ENCODE measurements around the gene NUDT15. TPM values are rescaled to one million over a fixed set of nuclear protein-coding genes. Genes with fewer than 3 reads are reported as not detected.

NUDT15 gene
- total RNA-seq, 4 donors from 2014 or later: 12.8 to 19.0 (median 15.9) TPM

DNA sequence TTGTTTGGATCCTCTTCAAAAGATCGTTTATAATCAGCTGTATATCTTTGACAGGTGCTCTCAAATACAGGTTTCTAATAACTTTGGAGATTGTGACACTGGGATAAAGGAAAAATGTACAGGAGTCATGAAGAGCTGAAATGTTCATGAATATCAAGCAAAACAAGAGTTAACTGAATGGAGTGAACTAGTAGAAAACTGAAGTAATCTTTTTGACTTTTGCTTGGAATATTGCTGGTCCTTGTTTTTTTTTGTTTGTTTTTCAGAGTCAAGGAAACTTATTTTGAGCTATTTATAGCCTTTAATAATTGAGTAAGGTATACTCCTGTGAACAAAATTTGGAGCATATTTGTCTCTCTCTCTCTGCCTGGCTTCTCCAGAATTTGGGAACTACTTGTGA is 32.0 kb downstream of the NUDT15 start:
- H3K27ac ChIP-seq: no peak overlapping the region
- 91 to 95% methylated on average over 1 of the region's 1 CpG for WGBS, 2 donors

DNA sequence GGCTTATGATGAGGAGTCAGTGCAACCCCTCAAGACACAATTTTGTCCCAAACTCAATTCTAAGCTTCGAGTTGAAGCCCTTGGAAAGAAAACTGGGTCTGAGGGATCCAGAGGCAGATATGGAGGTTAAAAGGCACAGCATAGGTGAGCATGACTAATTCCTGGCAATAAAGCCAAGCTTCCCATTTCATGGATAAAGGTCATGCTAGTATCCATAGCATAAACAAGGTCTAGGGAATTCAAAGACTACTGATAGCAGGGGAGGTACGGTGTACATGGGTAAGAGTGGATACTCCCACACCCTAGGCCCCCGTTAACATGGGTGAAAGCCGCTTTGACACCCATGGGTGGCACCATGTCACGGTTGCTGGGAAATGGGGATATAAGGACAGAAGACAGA is 33.4 kb downstream of the NUDT15 start:
- WGBS, 2 donors: 79 to 90% methylated on average over 5 of the region's 5 CpGs
- peaks cover 18 to 23% of the 10 kb centered on the region in 2 donors for H3K36me3 ChIP-seq

More for the DNA sequence above, 32.0 kb downstream of the NUDT15 start:
- no peak overlapping the region for H3K4me3 ChIP-seq (replicated peaks in 1 of 3)
- no peaks in the 10 kb centered on the region for H3K27me3 ChIP-seq
- TF ChIP-seq POLR2A (IDR thresholded peaks at IDR 0.05): no peak
- TF ChIP-seq, protein P1, sequence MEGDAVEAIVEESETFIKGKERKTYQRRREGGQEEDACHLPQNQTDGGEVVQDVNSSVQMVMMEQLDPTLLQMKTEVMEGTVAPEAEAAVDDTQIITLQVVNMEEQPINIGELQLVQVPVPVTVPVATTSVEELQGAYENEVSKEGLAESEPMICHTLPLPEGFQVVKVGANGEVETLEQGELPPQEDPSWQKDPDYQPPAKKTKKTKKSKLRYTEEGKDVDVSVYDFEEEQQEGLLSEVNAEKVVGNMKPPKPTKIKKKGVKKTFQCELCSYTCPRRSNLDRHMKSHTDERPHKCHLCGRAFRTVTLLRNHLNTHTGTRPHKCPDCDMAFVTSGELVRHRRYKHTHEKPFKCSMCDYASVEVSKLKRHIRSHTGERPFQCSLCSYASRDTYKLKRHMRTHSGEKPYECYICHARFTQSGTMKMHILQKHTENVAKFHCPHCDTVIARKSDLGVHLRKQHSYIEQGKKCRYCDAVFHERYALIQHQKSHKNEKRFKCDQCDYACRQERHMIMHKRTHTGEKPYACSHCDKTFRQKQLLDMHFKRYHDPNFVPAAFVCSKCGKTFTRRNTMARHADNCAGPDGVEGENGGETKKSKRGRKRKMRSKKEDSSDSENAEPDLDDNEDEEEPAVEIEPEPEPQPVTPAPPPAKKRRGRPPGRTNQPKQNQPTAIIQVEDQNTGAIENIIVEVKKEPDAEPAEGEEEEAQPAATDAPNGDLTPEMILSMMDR (IDR thresholded peaks at IDR 0.05): no peak
- no peaks in the 10 kb centered on the region for H3K9me3 ChIP-seq
- intact Hi-C loops (cut with DNase I): no loop called here
- DNase-seq: no peak
- H3K36me3 ChIP-seq: peaks cover 17 to 18% of the 10 kb centered on the region in 2 donors
- H3K4me1 ChIP-seq: no peaks in the 10 kb centered on the region

DNA sequence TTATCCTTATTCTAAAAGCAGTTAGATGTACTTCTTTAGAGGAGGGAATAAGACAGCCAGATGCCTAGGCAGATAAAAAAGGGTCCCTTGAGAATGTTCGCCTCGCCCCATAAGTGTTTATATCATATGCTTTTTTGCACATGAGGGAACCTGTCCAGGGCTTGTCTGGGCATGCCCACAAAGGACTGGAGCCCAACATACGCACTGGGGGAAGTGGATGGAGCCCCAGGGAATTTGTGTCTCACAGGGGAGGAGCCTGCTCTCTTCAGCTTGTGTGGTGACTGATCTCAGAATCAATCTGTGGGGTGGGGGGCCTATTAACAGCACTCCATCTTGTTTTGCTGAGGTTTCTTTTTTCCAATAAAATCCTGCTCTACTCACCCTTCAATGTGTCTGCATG is 34.8 kb downstream of the NUDT15 start:
- Histone ChIP-seq H3K27me3 (no peaks in the 10 kb centered on the region), H3K36me3 (peaks cover 14 to 31% of the 10 kb centered on the region in 2 donors), H3K4me3 (replicated peaks in 1 of 3) (no peak overlapping the region), H3K4me1 (no peaks in the 10 kb centered on the region), H3K27ac (no peak overlapping the region), H3K9me3 (no peaks in the 10 kb centered on the region)
- no peak for TF ChIP-seq POLR2A (IDR thresholded peaks at IDR 0.05)
- TF ChIP-seq, protein P1 (IDR thresholded peaks at IDR 0.05): no peak
- intact Hi-C loops (cut with DNase I): no loop called here
- WGBS, 2 donors: 87 to 95% methylated on average over 3 of the region's 3 CpGs
- DNase-seq: no peak

More for the DNA sequence above, 33.4 kb downstream of the NUDT15 start:
- no peaks in the 10 kb centered on the region for H3K9me3 ChIP-seq
- no peak for DNase-seq
- no peaks in the 10 kb centered on the region for H3K27me3 ChIP-seq
- H3K4me3 ChIP-seq (replicated peaks in 1 of 3): no peak overlapping the region
- H3K27ac ChIP-seq: no peak overlapping the region
- intact Hi-C loops (cut with DNase I): no loop called here
- TF ChIP-seq POLR2A (IDR thresholded peaks at IDR 0.05): no peak
- TF ChIP-seq, protein P1 (IDR thresholded peaks at IDR 0.05): no peak
- H3K4me1 ChIP-seq: no peaks in the 10 kb centered on the region

DNA sequence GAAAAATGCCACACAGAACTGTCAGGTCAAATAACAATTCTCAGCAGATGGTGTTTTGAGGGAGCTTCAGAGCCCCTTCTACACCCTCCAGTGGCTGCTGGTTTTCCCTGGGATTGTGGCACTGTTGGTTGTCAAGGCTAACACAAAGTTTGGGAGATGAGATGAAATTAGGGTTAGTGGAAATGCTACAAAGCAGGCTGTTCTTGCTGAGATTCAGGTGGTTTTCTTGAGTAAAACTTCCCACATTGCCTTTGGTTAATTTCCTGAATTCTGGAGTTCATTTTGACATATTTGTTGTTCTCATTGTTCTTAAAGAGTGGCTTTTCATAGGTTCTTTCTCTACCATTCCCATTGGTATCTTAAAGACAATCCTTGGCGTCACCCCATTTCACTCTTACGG is 35.3 kb downstream of the NUDT15 start:
- no peak overlapping the region for H3K4me3 ChIP-seq (replicated peaks in 1 of 3)
- WGBS, 2 donors: 99 to 100% methylated on average over 2 of the region's 2 CpGs
- TF ChIP-seq, protein P1 (IDR thresholded peaks at IDR 0.05): no peak
- TF ChIP-seq POLR2A (IDR thresholded peaks at IDR 0.05): no peak
- peaks cover 14 to 35% of the 10 kb centered on the region in 2 donors for H3K36me3 ChIP-seq
- H3K27ac ChIP-seq: no peak overlapping the region
- no peak for DNase-seq
- H3K4me1 ChIP-seq: no peaks in the 10 kb centered on the region
- H3K27me3 ChIP-seq: no peaks in the 10 kb centered on the region
- intact Hi-C loops (cut with DNase I): no loop called here
- H3K9me3 ChIP-seq: no peaks in the 10 kb centered on the region

DNA sequence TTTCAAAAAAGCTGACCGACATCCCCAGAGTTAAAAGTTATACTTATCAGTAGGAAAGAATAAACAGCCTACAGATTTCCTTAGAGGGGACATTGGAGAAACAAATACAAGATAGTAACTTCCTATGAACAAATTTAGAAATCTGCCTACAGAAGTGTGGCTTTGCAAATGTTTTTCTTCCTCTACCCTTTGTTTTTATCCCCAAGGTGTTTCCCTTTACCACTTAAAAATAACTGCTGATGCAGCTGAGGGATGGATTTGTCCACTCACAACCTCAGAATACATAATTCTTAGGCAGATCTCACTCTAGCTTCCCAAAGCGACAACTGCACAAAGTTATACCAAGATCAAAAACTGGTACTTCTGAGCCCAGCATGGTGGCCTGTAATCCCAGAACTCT is 36.5 kb downstream of the NUDT15 start:
- H3K27me3 ChIP-seq: no peaks in the 10 kb centered on the region
- no peak overlapping the region for H3K4me3 ChIP-seq (replicated peaks in 1 of 3)
- intact Hi-C loops (cut with DNase I): no loop called here
- H3K27ac ChIP-seq: no peak overlapping the region
- peaks cover 23 to 47% of the 10 kb centered on the region in 2 donors for H3K36me3 ChIP-seq
- 87 to 92% methylated on average over 2 of the region's 2 CpGs for WGBS, 2 donors
- H3K4me1 ChIP-seq: no peaks in the 10 kb centered on the region
- H3K9me3 ChIP-seq: no peaks in the 10 kb centered on the region
- no peak for DNase-seq
- TF ChIP-seq, protein P1 (IDR thresholded peaks at IDR 0.05): no peak

Data from thyroid gland (tissue), 4 donors.